Choroid plexus epithelial cell (primary cell): ENCODE results near the gene RANBP1.
A peak's percentile ranks its signal among the peaks of the same experiment; 100 is the strongest.

ENCODE experiments used
- DNase-seq: peaks from one replicate; pipeline ENCODE4 v3.0.0-alpha.2; 2010; ENCODE audit warnings: low read depth
- H3K4me3 ChIP-seq: 2 replicates; pipeline ENCODE4 v1.5.1; 2011; ENCODE audit warnings: low read depth, mild to moderate bottlenecking, control low read depth, low read length, moderate library complexity
- TF ChIP-seq, protein P1 (sequence below): conservative IDR thresholded peaks from 2 replicates; pipeline ENCODE4 v1.5.1; 2011; ENCODE audit warnings: low read depth, mild to moderate bottlenecking, control low read depth, inconsistent platforms, low read length, moderate library complexity

The RANBP1 gene

DNA sequence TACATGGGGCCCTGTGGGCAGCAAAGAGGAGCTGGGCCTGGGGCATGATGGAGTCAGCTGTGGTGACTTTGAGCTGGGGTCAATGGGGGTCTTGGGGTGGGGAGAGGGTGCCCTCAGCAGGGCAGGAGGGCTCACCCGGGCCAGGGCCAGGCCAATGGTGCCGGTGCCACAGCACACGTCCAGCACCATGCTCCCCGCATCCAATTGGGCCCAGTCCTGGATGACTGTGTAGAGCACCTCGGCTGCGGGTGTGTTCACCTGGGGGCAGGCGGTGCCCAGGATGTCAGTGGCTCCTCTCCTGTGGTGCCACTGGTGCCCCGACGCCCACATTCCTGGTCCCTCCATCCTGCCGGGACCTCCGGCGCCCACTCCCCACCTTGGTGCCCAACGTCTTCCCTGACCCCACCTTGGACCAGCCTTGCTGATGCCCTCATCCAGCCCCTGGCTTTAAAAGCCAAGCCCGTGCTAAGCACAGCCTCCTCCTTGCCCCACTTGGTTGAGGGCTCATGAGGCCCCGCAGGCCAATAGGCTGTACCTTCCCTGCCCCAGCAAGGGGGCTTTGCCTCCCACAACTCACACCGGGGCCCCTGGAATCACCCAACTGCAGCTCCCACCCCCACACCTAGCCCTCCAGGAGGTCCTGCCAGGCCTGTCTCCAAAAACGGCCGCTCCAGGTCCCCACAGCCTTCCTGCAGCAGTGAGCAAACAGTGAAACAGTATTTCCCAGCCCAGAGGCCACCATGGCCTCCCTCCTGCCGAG lies 2.2 kb upstream of the RANBP1 start:
- TF ChIP-seq, protein P1, sequence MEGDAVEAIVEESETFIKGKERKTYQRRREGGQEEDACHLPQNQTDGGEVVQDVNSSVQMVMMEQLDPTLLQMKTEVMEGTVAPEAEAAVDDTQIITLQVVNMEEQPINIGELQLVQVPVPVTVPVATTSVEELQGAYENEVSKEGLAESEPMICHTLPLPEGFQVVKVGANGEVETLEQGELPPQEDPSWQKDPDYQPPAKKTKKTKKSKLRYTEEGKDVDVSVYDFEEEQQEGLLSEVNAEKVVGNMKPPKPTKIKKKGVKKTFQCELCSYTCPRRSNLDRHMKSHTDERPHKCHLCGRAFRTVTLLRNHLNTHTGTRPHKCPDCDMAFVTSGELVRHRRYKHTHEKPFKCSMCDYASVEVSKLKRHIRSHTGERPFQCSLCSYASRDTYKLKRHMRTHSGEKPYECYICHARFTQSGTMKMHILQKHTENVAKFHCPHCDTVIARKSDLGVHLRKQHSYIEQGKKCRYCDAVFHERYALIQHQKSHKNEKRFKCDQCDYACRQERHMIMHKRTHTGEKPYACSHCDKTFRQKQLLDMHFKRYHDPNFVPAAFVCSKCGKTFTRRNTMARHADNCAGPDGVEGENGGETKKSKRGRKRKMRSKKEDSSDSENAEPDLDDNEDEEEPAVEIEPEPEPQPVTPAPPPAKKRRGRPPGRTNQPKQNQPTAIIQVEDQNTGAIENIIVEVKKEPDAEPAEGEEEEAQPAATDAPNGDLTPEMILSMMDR, result no peak
- no peak overlapping the region for H3K4me3 ChIP-seq
- no peak for DNase-seq

DNA sequence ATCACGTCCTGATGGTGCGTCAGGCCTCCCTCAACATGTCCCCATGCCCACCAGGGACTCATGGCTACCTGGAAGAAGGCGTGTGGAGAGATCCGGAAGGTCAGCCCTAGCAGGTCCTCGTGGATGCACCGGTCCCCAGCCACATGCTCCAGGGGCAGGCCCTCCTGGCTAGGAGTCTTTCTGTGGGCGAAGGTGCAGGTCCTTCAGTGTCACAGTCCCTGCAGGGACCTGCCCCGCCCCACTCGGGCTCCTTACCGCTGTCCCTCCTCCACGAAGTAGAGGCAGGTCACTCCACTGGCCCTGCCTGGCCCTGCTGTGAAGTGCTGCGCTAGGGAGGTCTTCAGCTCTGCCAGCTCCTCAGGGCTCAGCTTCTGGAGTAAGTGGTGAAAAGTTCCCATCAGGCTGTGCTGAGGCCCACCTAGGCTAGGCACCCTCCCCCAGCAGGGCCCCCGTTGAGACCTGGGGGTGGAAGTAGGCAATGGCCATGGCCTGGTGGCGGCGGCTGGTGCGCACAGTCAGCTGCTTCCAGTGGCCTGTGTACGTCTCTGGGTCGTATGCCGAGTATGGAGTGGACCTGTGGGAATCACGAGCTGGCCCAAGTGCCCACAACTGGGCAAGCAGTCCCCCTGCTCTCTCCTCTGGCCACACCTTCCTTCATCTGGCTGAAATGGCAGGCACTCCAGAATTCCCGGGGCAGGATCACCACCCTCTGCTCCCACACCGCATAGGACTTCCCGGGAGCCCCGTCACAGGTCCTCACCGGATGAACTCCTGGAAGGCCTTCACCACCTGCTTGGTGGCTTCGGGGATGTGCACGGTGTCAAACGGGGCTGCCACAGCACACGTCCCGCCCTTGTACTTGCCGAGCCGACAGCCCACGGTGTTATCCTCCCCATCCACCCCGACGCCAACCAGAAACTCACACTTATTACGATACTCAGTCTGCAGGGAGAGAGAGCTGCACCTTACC lies 1.1 kb upstream of the RANBP1 start:
- H3K4me3 ChIP-seq, result no peak overlapping the region
- DNase-seq, result no peak
- TF ChIP-seq, protein P1, result no peak

DNA sequence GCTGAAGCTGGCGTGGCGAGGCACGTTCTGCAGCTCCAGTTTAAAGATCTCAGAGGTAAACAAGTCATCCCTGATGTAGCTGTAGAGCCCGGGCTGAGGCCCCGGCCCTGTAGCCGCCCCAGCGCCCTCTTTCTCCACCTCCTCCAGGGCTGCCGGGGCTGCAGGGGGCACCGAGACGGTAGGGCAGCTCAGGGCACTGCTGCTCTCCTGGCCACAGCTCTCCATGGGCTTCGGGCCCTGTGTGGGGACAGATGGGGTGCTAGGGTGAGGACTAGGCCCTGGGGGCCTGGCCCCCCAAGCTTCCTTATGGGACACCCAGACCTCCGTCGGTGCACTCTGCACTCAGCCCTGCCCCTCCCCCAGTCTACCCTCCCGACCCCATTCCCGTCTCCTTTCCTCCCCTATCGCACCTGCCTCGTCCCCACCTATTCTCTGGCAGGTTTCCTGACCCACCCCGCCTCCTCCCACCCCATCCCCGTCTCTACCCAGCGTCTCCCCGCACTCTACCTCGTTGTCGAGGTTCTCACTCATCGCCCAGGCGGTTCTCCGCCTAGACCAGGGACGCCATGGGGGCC lies 559 bp downstream of the RANBP1 start:
- TF ChIP-seq, protein P1, result no peak
- H3K4me3 ChIP-seq, result peak overlapping the region; percentile 98
- DNase-seq, result no peak

DNA sequence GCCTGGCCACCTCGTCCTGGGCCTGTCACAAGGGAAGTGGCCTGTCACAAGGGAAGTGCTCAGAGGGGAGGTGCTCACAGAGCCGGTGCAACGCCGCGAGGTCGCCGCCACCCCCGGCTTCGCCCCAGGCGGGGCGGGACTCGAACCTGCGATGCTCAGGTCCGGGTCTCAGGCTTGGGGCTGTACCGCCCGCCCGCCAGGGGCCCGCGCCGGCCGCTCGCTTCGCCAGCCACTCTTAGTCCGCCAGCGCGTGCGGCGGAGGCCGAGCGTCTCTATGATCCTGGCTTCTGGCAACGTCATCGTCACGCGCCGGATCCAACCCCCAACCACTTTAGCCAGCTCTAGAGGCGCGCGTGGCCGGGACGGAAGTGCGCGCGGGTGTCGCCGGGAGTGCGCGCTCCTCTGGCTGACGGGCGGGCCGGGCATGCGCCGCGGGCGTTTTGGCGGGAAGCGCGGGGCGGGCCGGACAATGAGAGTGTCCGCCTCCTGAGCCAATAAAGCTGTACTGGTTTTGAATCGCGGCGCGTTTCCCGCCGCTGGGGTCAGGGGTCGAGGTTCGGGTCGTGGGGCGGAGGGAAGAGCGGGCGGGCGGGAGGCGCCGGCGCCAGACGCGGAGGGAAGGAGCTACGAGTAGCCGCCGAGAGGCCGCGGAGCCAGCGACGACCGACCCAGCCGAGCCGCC lies 1.2 kb downstream of the RANBP1 start, which contains the start of gene TRMT2A:
TSS of gene TRMT2A (minus strand) at position 276 of the 682 bp plus-strand sequence. CDS start 320 bp downstream, outside the sequence.
- peak; percentile 99 for DNase-seq
- H3K4me3 ChIP-seq, result peak within 1 kb of the TSS; percentile 98
- TF ChIP-seq, protein P1, result peak; percentile 1

DNA sequence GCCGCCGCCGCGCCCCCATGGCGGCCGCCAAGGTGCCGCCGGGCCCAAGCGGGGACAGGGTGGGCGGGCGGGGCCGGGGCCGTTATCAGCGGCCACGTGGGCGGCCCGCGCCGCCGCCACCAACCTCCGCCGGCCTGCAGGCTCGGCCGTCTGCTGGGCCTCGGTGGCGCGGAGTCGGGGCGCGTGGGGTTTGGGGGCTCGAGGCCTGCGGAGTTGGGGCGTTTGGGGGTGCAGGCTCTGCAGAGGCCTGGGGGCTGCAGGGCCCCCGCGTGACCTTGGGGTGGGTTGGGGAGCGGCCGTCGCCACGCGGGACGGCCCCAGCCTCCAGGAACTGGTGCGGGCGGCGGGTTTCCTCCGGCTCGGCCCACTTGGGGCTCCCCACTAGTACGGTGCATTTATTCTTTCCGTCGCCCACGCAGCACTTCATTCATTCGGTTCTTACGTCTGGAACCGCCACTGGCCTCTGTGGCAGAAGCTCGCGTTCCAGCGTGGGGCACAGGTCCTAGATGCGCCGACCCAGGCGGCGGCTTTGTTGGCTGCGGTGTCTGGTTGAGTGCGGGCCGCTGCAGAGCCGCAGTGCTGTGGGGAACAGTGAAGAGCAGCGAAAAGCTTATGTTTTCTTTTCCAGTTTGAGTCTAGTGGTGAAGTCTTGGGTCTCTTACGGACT lies 1.9 kb downstream of the RANBP1 start:
- DNase-seq, result peak; percentile 34
- H3K4me3 ChIP-seq, result peak overlapping the region; percentile 78
- TF ChIP-seq, protein P1, result no peak
